ENCODE results near the gene CCDC148. TPM values are rescaled to one million over a fixed set of nuclear protein-coding genes. Genes with fewer than 3 reads are reported as not detected.

The CCDC148 gene
- total RNA-seq, 1 experiment from 2014 or later: 0.11 TPM

- H3K9ac ChIP-seq (ENCODE audit: low read length): no peak overlapping the region
- DNase-seq (peak; percentile 35), ATAC-seq (no peak)
- H3K27me3 ChIP-seq (ENCODE audit: low read length): 0 out of 2 replicates have a peak, but pooled peaks cover 4% of the 10 kb centered on the region
- no peaks in the 10 kb centered on the region for H3K36me3 ChIP-seq (ENCODE audit: low read depth, low read length)
- no peaks in the 10 kb centered on the region for H3K79me2 ChIP-seq (ENCODE audit: low read length)
- ChIA-PET POLR2A (ENCODE audit: unreplicated experiment) (no interaction called here), CTCF (no interaction called here)
- intact Hi-C loops (cut with micrococcal nuclease): no loop called here
- no TSS peak for BruUV-seq (replicated peaks)
- TF ChIP-seq CTCF (conservative IDR thresholded peaks at IDR 0.05; ENCODE audit: low read depth, low read length) (no peak), EZH2phosphoT487 (IDR thresholded peaks at IDR 0.05; ENCODE audit: borderline replicate concordance, low read length) (no peak), EZH2 (IDR thresholded peaks at IDR 0.05; ENCODE audit: low read length, unreplicated experiment) (no peak)
- peaks cover 2% of the 10 kb centered on the region; the same call in 1 of the 2 replicates for H3K4me1 ChIP-seq (ENCODE audit: insufficient read depth, low read length)
- H4K20me1 ChIP-seq (ENCODE audit: low read length): no peaks in the 10 kb centered on the region
- H3K27ac ChIP-seq (ENCODE audit: low read length): no peak overlapping the region
- H3K9me3 ChIP-seq (ENCODE audit: low read length): no peaks in the 10 kb centered on the region
- H3K4me3 ChIP-seq (ENCODE audit: low read length): no peak overlapping the region
- no peaks in the 10 kb centered on the region for H3F3A ChIP-seq (ENCODE audit: low read length, unreplicated experiment)
- no peak overlapping the region for H3K4me2 ChIP-seq (ENCODE audit: low read length)
- no peaks in the 10 kb centered on the region for H3K9me2 ChIP-seq (replicated peaks; ENCODE audit: low read length)
- no peak overlapping the region for H2AFZ ChIP-seq (ENCODE audit: low read length)
Measured at GRCh38 chr2:158321264-158321663, 135.3 kb downstream of the CCDC148 start.

GRCh38 chr2:158319269-158319668 lies 137.3 kb downstream of the CCDC148 start:
- H3K79me2 ChIP-seq (ENCODE audit: low read length): no peaks in the 10 kb centered on the region
- no peak for TF ChIP-seq EZH2 (IDR thresholded peaks at IDR 0.05; ENCODE audit: low read length, unreplicated experiment)
- no peak for TF ChIP-seq EZH2phosphoT487 (IDR thresholded peaks at IDR 0.05; ENCODE audit: borderline replicate concordance, low read length)
- TF ChIP-seq CTCF (conservative IDR thresholded peaks at IDR 0.05; ENCODE audit: low read depth, low read length): no peak
- no peak overlapping the region for H3K27ac ChIP-seq (ENCODE audit: low read length)
- DNase-seq (no peak), ATAC-seq (no peak)
- H3K9ac ChIP-seq (ENCODE audit: low read length): no peak overlapping the region
- H4K20me1 ChIP-seq (ENCODE audit: low read length): no peaks in the 10 kb centered on the region
- H3K9me2 ChIP-seq (replicated peaks; ENCODE audit: low read length): no peaks in the 10 kb centered on the region
- H3K4me2 ChIP-seq (ENCODE audit: low read length): no peak overlapping the region
- no peaks in the 10 kb centered on the region for H3K9me3 ChIP-seq (ENCODE audit: low read length)
- POLR2A ChIA-PET (ENCODE audit: unreplicated experiment): no interaction called here
- H2AFZ ChIP-seq (ENCODE audit: low read length): no peak overlapping the region
- no peaks in the 10 kb centered on the region for H3K4me1 ChIP-seq (ENCODE audit: insufficient read depth, low read length)
- no TSS peak for BruUV-seq (replicated peaks)
- H3K4me3 ChIP-seq (ENCODE audit: low read length): no peak overlapping the region
- peaks cover 14% of the 10 kb centered on the region; the same call in 1 of the 2 replicates for H3K27me3 ChIP-seq (ENCODE audit: low read length)
- CTCF ChIA-PET: no interaction called here
- no peaks in the 10 kb centered on the region for H3K36me3 ChIP-seq (ENCODE audit: low read depth, low read length)
- H3F3A ChIP-seq (ENCODE audit: low read length, unreplicated experiment): no peaks in the 10 kb centered on the region
- intact Hi-C loops (cut with micrococcal nuclease): no loop called here

GRCh38 chr2:158317642-158318041 lies 138.9 kb downstream of the CCDC148 start:
- no peak overlapping the region for H3K4me3 ChIP-seq (ENCODE audit: low read length)
- intact Hi-C loops (cut with micrococcal nuclease): no loop called here
- H3K79me2 ChIP-seq (ENCODE audit: low read length): no peaks in the 10 kb centered on the region
- H3K27me3 ChIP-seq (ENCODE audit: low read length): peaks cover 14% of the 10 kb centered on the region; the same call in 1 of the 2 replicates
- ATAC-seq: no peak
- H3K9me2 ChIP-seq (replicated peaks; ENCODE audit: low read length): no peaks in the 10 kb centered on the region
- no peaks in the 10 kb centered on the region for H3K4me1 ChIP-seq (ENCODE audit: insufficient read depth, low read length)
- no peaks in the 10 kb centered on the region for H3K36me3 ChIP-seq (ENCODE audit: low read depth, low read length)
- CTCF ChIA-PET: no interaction called here
- no peak overlapping the region for H3K4me2 ChIP-seq (ENCODE audit: low read length)
- H3K9me3 ChIP-seq (ENCODE audit: low read length): no peaks in the 10 kb centered on the region
- POLR2A ChIA-PET (ENCODE audit: unreplicated experiment): no interaction called here
- no peak overlapping the region for H3K9ac ChIP-seq (ENCODE audit: low read length)
- no peak for DNase-seq
- H2AFZ ChIP-seq (ENCODE audit: low read length): no peak overlapping the region
- no peaks in the 10 kb centered on the region for H3F3A ChIP-seq (ENCODE audit: low read length, unreplicated experiment)
- H3K27ac ChIP-seq (ENCODE audit: low read length): no peak overlapping the region
- no TSS peak for BruUV-seq (replicated peaks)
- H4K20me1 ChIP-seq (ENCODE audit: low read length): no peaks in the 10 kb centered on the region
- TF ChIP-seq EZH2phosphoT487 (IDR thresholded peaks at IDR 0.05; ENCODE audit: borderline replicate concordance, low read length) (no peak), CTCF (conservative IDR thresholded peaks at IDR 0.05; ENCODE audit: low read depth, low read length) (no peak), EZH2 (IDR thresholded peaks at IDR 0.05; ENCODE audit: low read length, unreplicated experiment) (no peak)

All from PC-3 (cell line).